HEK293 (cell line): ENCODE measurements around the gene ASCL5.

Experiments used
- CTCF ChIA-PET: fragments of 350-600 bp; formaldehyde crosslinking; extraction: SDS; loops from one replicate; lab custom pipeline; 2021; ENCODE audit warnings: antibody characterized with exemption; lab: Yijun Ruan, JAX
- POLR2A ChIA-PET: fragments of 300-600 bp; formaldehyde crosslinking; extraction: SDS; loops from one replicate; lab custom pipeline; 2020; ENCODE audit warnings: antibody characterized with exemption, inconsistent platforms; lab: Yijun Ruan, JAX
- H3K27ac ChIP-seq: fragments of 200-500 bp; sonication (Bioruptor generic); 2 replicates; pipeline ENCODE4 v1.5.1; 2014; ENCODE audit warnings: low read depth, low read length, control low read depth, inconsistent platforms; ENCODE audit errors: extremely low read depth
- H3K36me3 ChIP-seq, 2 experiments: fragments of 200-500 bp in 1 of 2; sonication (Bioruptor generic) in 1 of 2; 1 replicate in 1 of 2; 2 replicates in 1 of 2; pipeline ENCODE4 v1.5.1; 2014 to 2017; ENCODE audit warnings: inconsistent platforms in 2 of 2, low read length in 2 of 2; ENCODE audit not compliant: control insufficient read depth in 2 of 2, insufficient read depth in 1 of 2
- H3K4me1 ChIP-seq: fragments of 200-500 bp; sonication (Bioruptor generic); 2 replicates; pipeline ENCODE4 v1.5.1; 2014; ENCODE audit warnings: mild to moderate bottlenecking, low read length, inconsistent platforms; ENCODE audit not compliant: control insufficient read depth, insufficient read depth
- H3K4me3 ChIP-seq: 2 replicates; pipeline ENCODE4 v1.5.1; 2011; ENCODE audit warnings: low read depth, mild to moderate bottlenecking, control low read depth, low read length, moderate library complexity
- H3K9me3 ChIP-seq: fragments of 200-500 bp; sonication (Bioruptor generic); 2 replicates; pipeline ENCODE4 v1.5.1; 2014; ENCODE audit warnings: low read depth, low read length, inconsistent platforms; ENCODE audit not compliant: control insufficient read depth, insufficient read depth
- HOXC10 ChIP-seq: sonication (generic); formaldehyde crosslinking; IDR thresholded peaks from 2 replicates; pipeline ENCODE4 v1.8.1; 2023; ENCODE audit warnings: mild to moderate bottlenecking, missing genetic modification reagents
- MYNN ChIP-seq: fragments of 450-650 bp; formaldehyde crosslinking; IDR thresholded peaks from 2 replicates; pipeline ENCODE4 v1.5.1; 2016; ENCODE audit warnings: missing biosample characterization, missing genetic modification characterization, borderline replicate concordance
- PRDM1 ChIP-seq: fragments of 450-650 bp; formaldehyde crosslinking; IDR thresholded peaks from 2 replicates; pipeline ENCODE4; 2016; ENCODE audit warnings: missing biosample characterization, missing genetic modification characterization
- SETDB1 ChIP-seq: IDR thresholded peaks from one replicate; pipeline ENCODE4 v1.6.1; 2017; ENCODE audit warnings: mild to moderate bottlenecking, low read length, moderate library complexity, mixed read lengths; ENCODE audit not compliant: insufficient read length
- ZBTB8A ChIP-seq: fragments of 450-650 bp; formaldehyde crosslinking; IDR thresholded peaks from 2 replicates; pipeline ENCODE4 v1.5.1; 2016; ENCODE audit warnings: missing biosample characterization, missing genetic modification characterization
- ZNF157 ChIP-seq: fragments of 450-650 bp; formaldehyde crosslinking; IDR thresholded peaks from 2 replicates; pipeline ENCODE4 v1.5.1; 2016; ENCODE audit warnings: missing biosample characterization, missing genetic modification characterization
- ZNF274 ChIP-seq, 2 experiments: fragments of 200-500 bp in 1 of 2; fragments of 450-650 bp in 1 of 2; sonication (Bioruptor generic) in 1 of 2; formaldehyde crosslinking in 1 of 2; IDR thresholded peaks; 2 replicates each; pipeline versions ENCODE4 v1.5.1 to v1.6.1; 2014 to 2016; ENCODE audit warnings: borderline replicate concordance in 1 of 2, inconsistent platforms in 1 of 2, low read length in 1 of 2, missing biosample characterization in 1 of 2, missing genetic modification characterization in 1 of 2
- ZNF302 ChIP-seq: fragments of 450-650 bp; formaldehyde crosslinking; IDR thresholded peaks from 2 replicates; pipeline ENCODE4 v1.5.1; 2016; ENCODE audit warnings: missing biosample characterization, missing genetic modification characterization, low read depth
- ZNF350 ChIP-seq: fragments of 450-650 bp; formaldehyde crosslinking; IDR thresholded peaks from 2 replicates; pipeline ENCODE4 v1.5.0; 2017; ENCODE audit warnings: missing biosample characterization, mild to moderate bottlenecking, missing genetic modification characterization
- ZNF585B ChIP-seq: fragments of 450-650 bp; formaldehyde crosslinking; IDR thresholded peaks from 2 replicates; pipeline ENCODE4 v1.5.1; 2016; ENCODE audit warnings: missing biosample characterization, missing genetic modification characterization
- ZNF623 ChIP-seq: fragments of 450-650 bp; formaldehyde crosslinking; IDR thresholded peaks from 2 replicates; pipeline ENCODE4 v1.5.1; 2016; ENCODE audit warnings: missing biosample characterization, missing genetic modification characterization
- ZNF629 ChIP-seq: fragments of 450-650 bp; formaldehyde crosslinking; IDR thresholded peaks from 2 replicates; pipeline ENCODE4 v1.5.1; 2017; ENCODE audit warnings: missing biosample characterization, missing genetic modification characterization
- ZNF654 ChIP-seq: fragments of 450-650 bp; formaldehyde crosslinking; IDR thresholded peaks from 2 replicates; pipeline ENCODE4 v1.5.1; 2016; ENCODE audit warnings: low read depth, missing biosample characterization, missing genetic modification characterization
- ZNF701 ChIP-seq: fragments of 450-650 bp; formaldehyde crosslinking; IDR thresholded peaks from 2 replicates; pipeline ENCODE4 v1.5.1; 2016; ENCODE audit warnings: missing biosample characterization, missing genetic modification characterization
- ZSCAN23 ChIP-seq: fragments of 450-650 bp; formaldehyde crosslinking; IDR thresholded peaks from 2 replicates; pipeline ENCODE4 v1.5.1; 2016; ENCODE audit warnings: missing biosample characterization, missing genetic modification characterization
- TF ChIP-seq, protein P1 (sequence below): fragments of 450-650 bp; formaldehyde crosslinking; IDR thresholded peaks from 2 replicates; pipeline ENCODE4 v1.5.1; 2016; ENCODE audit warnings: missing biosample characterization, missing genetic modification characterization
- TF ChIP-seq, protein P2 (sequence below): fragments of 450-650 bp; formaldehyde crosslinking; IDR thresholded peaks from 2 replicates; pipeline ENCODE4 v1.5.1; 2016; ENCODE audit warnings: missing biosample characterization, missing genetic modification characterization, low read depth
- TF ChIP-seq, protein P3 (sequence below): sonication (generic); formaldehyde crosslinking; IDR thresholded peaks from 2 replicates; pipeline ENCODE4 v1.8.1; 2022; ENCODE audit warnings: mild to moderate bottlenecking, moderate library complexity, missing genetic modification reagents
- TF ChIP-seq, protein P4 (sequence below): fragments of 450-650 bp; formaldehyde crosslinking; IDR thresholded peaks from 2 replicates; pipeline ENCODE4 v1.5.1; 2016; ENCODE audit warnings: missing biosample characterization, missing genetic modification characterization
- TF ChIP-seq, protein P5 (sequence below): fragments of 450-650 bp; formaldehyde crosslinking; IDR thresholded peaks from 2 replicates; pipeline ENCODE4 v1.5.1; 2016; ENCODE audit warnings: missing biosample characterization, missing genetic modification characterization, borderline replicate concordance

Gene ASCL5

DNA sequence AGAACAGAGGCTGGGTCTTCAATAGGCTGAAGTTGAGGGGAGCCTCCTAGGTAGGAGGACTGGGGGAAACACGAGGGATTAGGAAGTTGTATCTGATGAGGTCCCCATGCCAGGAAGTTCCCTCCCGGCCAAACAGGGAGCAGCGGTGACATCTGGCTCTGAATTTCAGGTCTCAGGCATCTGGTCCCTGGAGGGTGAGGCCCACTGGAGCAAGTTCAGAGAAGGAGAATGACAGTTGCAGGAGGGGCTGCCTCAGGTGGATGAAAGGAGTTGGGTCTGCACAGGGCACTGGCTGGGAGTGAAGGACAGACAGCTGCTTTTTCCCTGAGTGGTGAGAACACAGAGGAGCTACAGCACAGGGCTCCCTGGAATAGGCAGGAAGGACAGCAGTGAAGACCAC is 18.1 kb upstream of the ASCL5 start:
- Histone ChIP-seq H3K27ac (no peak overlapping the region), H3K9me3 (no peaks in the 10 kb centered on the region), H3K4me3 (no peak overlapping the region), H3K4me1 (no peaks in the 10 kb centered on the region), H3K36me3 (peaks cover 15 to 100% of the 10 kb centered on the region in 2 experiments)
- CTCF ChIA-PET = interaction anchor here (0.7 to 1.6 kb wide), 2 partner anchors 78 to 148 kb away, joined by 3 read pairs; no protein-coding TSS in a partner anchor
- TF ChIP-seq ZNF157 (tag by site-specific recombination) (no peak), ZNF350 (tag by site-specific recombination) (no peak), ZNF585B (tag by site-specific recombination) (no peak), ZNF654 (no peak), ZNF274 (IDR thresholded peaks at IDR 0.05; ENCODE audit: low read length) (no peak), ZNF274 (tag by site-specific recombination; IDR thresholded peaks at IDR 0.05; ENCODE audit: borderline replicate concordance) (no peak), ZNF302 (tag by site-specific recombination) (no peak)
- TF ChIP-seq, protein P1, sequence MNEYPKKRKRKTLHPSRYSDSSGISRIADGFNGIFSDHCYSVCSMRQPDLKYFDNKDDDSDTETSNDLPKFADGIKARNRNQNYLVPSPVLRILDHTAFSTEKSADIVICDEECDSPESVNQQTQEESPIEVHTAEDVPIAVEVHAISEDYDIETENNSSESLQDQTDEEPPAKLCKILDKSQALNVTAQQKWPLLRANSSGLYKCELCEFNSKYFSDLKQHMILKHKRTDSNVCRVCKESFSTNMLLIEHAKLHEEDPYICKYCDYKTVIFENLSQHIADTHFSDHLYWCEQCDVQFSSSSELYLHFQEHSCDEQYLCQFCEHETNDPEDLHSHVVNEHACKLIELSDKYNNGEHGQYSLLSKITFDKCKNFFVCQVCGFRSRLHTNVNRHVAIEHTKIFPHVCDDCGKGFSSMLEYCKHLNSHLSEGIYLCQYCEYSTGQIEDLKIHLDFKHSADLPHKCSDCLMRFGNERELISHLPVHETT (tag by site-specific recombination) = no peak
- TF ChIP-seq, protein P2, sequence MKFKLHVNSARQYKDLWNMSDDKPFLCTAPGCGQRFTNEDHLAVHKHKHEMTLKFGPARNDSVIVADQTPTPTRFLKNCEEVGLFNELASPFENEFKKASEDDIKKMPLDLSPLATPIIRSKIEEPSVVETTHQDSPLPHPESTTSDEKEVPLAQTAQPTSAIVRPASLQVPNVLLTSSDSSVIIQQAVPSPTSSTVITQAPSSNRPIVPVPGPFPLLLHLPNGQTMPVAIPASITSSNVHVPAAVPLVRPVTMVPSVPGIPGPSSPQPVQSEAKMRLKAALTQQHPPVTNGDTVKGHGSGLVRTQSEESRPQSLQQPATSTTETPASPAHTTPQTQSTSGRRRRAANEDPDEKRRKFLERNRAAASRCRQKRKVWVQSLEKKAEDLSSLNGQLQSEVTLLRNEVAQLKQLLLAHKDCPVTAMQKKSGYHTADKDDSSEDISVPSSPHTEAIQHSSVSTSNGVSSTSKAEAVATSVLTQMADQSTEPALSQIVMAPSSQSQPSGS = no peak
- POLR2A ChIA-PET = no interaction called here

DNA sequence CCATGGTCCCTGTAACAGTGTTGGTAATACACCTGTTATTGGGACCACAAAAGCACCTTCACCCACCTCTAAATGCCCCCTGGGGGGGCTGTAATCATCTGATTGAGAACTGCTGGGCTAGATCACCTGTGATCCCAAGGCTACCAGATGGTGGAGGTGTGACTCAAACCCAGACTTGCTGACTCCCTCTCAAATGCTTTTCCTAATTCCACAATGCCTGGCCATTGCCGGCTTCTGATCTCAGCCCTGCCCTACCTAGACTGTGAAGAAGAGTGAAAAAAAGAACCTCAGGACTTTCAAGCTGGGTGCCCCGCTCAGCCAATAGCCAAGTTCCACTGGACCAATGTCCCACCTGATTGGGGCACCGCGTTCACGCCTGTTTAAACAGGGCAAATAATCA is 17.7 kb upstream of the ASCL5 start:
- Histone ChIP-seq H3K4me1 (no peaks in the 10 kb centered on the region), H3K36me3 (peaks cover 14 to 100% of the 10 kb centered on the region in 2 experiments), H3K9me3 (no peaks in the 10 kb centered on the region), H3K27ac (no peak overlapping the region), H3K4me3 (no peak overlapping the region)
- no peak for TF ChIP-seq ZNF701 (tag by site-specific recombination)
- no peak for TF ChIP-seq MYNN (tag by site-specific recombination)
- TF ChIP-seq, protein P3, sequence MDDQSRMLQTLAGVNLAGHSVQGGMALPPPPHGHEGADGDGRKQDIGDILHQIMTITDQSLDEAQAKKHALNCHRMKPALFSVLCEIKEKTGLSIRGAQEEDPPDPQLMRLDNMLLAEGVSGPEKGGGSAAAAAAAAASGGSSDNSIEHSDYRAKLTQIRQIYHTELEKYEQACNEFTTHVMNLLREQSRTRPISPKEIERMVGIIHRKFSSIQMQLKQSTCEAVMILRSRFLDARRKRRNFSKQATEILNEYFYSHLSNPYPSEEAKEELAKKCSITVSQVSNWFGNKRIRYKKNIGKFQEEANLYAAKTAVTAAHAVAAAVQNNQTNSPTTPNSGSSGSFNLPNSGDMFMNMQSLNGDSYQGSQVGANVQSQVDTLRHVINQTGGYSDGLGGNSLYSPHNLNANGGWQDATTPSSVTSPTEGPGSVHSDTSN (CRISPR knock-in tag) = no peak
- TF ChIP-seq, protein P4, sequence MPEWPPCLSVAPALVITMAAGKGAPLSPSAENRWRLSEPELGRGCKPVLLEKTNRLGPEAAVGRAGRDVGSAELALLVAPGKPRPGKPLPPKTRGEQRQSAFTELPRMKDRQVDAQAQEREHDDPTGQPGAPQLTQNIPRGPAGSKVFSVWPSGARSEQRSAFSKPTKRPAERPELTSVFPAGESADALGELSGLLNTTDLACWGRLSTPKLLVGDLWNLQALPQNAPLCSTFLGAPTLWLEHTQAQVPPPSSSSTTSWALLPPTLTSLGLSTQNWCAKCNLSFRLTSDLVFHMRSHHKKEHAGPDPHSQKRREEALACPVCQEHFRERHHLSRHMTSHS (tag by site-specific recombination) = no peak
- TF ChIP-seq PRDM1 (tag by site-specific recombination) = no peak
- no peak for TF ChIP-seq ZNF629 (tag by site-specific recombination)
- TF ChIP-seq ZBTB8A (tag by site-specific recombination) = no peak
- no peak for TF ChIP-seq ZNF623 (tag by site-specific recombination)
- TF ChIP-seq ZSCAN23 (tag by site-specific recombination) = no peak
- TF ChIP-seq SETDB1 = no peak
- no peak for TF ChIP-seq HOXC10
- TF ChIP-seq, protein P5, sequence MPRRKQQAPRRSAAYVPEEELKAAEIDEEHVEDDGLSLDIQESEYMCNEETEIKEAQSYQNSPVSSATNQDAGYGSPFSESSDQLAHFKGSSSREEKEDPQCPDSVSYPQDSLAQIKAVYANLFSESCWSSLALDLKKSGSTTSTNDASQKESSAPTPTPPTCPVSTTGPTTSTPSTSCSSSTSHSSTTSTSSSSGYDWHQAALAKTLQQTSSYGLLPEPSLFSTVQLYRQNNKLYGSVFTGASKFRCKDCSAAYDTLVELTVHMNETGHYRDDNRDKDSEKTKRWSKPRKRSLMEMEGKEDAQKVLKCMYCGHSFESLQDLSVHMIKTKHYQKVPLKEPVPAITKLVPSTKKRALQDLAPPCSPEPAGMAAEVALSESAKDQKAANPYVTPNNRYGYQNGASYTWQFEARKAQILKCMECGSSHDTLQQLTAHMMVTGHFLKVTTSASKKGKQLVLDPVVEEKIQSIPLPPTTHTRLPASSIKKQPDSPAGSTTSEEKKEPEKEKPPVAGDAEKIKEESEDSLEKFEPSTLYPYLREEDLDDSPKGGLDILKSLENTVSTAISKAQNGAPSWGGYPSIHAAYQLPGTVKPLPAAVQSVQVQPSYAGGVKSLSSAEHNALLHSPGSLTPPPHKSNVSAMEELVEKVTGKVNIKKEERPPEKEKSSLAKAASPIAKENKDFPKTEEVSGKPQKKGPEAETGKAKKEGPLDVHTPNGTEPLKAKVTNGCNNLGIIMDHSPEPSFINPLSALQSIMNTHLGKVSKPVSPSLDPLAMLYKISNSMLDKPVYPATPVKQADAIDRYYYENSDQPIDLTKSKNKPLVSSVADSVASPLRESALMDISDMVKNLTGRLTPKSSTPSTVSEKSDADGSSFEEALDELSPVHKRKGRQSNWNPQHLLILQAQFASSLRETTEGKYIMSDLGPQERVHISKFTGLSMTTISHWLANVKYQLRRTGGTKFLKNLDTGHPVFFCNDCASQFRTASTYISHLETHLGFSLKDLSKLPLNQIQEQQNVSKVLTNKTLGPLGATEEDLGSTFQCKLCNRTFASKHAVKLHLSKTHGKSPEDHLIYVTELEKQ (tag by site-specific recombination) = no peak
- ChIA-PET CTCF (interaction anchor here (1.6 kb wide), 1 partner anchor 78 kb away, joined by 3 read pairs; no protein-coding TSS in a partner anchor), POLR2A (no interaction called here)
